GM20000 (cell line): ENCODE data around the gene RAVER1.
"Not testable (repeated sequence)": the region's sequence is repeated elsewhere in the genome, so short reads cannot be mapped to it uniquely, and the experiment has no call there.

Experiments
- DNase-seq: peaks from one replicate; pipeline ENCODE4 v3.0.0; 2012; ENCODE audit warnings: low spot score
- TF ChIP-seq, protein P1 (sequence below): IDR thresholded peaks from 2 replicates; pipeline ENCODE4 v1.5.1; 2012; ENCODE audit warnings: mild to moderate bottlenecking, control low read depth; ENCODE audit errors: extremely low read depth, missing control alignments

RAVER1 gene

DNA sequence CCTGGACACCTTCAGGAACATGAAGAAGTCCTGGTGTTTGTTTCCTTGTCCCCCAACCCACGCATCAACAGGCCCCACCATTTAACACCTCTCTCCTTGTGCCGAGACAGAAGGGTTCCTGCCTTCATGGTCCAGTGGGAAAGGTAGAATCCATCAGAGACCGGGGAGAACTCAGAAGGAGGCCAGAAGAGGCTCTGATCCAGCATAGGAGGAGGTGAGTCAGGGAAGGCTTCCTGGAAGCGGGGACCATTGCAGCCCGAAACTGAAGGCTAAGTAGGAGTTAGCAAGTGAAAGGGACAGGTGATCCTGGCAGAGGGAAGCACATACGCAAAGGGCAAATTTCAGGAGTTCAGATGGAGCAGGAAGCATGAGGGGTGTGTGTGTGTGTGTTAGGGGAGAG is 5.6 kb upstream of the RAVER1 start:
- TF ChIP-seq, protein P1, sequence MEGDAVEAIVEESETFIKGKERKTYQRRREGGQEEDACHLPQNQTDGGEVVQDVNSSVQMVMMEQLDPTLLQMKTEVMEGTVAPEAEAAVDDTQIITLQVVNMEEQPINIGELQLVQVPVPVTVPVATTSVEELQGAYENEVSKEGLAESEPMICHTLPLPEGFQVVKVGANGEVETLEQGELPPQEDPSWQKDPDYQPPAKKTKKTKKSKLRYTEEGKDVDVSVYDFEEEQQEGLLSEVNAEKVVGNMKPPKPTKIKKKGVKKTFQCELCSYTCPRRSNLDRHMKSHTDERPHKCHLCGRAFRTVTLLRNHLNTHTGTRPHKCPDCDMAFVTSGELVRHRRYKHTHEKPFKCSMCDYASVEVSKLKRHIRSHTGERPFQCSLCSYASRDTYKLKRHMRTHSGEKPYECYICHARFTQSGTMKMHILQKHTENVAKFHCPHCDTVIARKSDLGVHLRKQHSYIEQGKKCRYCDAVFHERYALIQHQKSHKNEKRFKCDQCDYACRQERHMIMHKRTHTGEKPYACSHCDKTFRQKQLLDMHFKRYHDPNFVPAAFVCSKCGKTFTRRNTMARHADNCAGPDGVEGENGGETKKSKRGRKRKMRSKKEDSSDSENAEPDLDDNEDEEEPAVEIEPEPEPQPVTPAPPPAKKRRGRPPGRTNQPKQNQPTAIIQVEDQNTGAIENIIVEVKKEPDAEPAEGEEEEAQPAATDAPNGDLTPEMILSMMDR, result no peak
- DNase-seq, result no peak

- not testable (repeated sequence) for DNase-seq
These were observed 3.4 kb upstream of the RAVER1 start for GRCh38 chr19:10336725-10337124.

DNA sequence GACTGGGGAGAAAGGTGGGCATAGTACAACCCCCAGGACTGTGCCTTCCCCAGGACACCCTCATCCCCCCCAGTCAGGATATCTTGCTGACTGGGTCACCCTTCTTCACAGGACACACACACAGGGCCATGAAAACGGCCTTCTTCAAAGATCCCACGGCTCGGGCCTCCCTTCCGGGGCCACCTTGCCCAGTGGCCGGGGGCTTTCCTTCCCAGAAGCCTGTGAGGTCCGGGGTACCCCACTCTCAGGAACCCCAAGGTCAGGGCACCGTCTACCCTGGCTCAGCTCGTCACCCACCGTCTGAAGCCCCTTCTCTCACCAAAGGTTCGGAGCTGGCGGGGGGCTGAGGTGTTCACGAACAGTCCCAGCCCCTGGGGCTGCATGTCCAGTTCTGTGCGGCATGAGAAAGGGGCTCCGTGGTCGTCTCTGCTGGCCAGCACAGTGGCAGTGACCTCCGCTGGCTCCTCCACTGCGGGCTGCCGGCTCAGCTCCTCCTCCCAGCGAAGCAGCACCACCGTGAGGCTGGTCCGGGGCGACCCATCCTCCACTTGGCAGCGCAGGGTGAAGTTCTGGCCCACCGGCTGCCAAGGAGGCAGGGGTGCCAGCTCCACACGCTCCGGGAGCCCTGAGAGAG is 2.1 kb upstream of the RAVER1 start:
- TF ChIP-seq, protein P1, result no peak

GRCh38 chr19:10334588-10335351 is 1.4 kb upstream of the RAVER1 start:
- DNase-seq, result no peak
- TF ChIP-seq, protein P1, result no peak

More for the DNA sequence above, 2.1 kb upstream of the RAVER1 start:
- DNase-seq, result no peak

DNA sequence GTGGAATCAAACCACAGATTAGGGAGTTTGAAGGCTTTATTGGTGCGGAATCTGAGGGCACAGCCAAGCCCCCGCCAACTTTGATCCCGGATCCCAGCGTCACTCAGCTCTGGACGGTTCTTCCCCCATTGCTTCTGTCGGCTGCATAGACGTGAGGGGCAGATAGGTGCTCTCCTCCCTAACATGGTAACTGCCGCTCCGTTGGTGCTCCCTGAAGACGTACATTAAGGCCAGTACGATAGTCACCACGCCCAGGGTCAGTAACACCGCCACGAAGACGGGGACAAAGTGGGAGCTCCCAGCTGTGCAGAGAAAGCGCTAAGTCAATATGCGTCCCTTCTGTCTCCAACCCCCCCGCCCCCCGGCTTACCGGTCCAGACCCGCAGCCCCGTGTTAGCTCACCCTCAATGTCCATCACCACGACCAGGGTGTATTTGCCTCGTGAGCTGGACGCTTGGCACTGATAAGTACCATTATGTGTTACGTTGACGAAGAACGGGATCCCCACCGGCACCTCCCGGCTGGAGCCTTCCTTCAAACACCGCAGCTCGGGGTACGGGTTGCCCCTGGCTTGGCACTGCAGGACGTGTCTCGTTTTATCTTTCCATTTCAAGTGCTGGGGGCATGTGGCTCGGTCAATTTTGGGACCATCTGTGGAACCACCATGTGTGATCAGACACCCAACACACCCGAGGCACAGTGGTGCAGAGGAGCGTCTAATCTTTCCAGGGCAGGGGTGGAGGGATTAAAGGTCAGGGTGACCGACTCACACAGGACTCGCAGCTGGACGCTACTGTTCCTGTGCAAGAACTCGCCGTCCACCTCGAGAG is 644 bp upstream of the RAVER1 start:
- no peak for DNase-seq
- TF ChIP-seq, protein P1, result no peak

DNA sequence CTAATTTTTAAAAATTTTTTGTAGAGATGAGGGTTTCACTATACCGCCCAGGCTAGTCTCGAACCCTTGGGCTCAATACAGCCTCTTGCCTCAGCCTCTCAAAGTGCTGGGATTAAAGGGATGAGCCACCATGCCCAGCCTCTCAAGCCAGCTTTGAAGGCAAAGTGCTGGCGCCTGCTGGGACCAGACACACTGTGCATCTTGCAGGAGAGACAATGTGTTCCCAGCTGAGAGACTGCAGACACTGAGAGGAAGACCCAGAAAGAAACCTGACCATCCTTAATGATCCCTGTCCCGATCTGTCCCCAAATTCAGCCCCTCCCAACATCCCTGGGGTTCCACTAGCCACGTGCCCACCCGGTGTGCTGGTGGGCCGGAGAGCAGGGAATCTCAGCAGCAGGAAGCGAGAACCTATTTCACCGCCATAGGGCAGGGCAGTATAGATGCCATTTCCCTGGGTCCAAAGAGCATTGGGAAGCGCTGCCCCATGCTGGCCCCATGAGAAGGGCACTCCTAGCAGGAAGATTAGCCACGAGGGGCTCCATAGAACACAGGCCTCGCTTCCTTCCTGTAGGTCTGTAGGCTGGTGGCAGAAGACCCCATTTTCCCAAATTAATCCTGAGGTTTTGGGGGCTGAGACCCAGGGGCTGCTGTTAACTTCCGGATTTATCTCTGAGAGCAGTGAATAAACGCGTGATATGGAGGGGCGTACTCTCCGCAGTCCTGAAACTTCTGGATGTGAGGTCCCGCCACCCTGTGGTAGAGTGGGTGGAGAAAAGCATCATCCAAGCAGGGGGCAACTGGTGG is 968 bp downstream of the RAVER1 start:
- no peak for DNase-seq
- TF ChIP-seq, protein P1, result no peak

DNA sequence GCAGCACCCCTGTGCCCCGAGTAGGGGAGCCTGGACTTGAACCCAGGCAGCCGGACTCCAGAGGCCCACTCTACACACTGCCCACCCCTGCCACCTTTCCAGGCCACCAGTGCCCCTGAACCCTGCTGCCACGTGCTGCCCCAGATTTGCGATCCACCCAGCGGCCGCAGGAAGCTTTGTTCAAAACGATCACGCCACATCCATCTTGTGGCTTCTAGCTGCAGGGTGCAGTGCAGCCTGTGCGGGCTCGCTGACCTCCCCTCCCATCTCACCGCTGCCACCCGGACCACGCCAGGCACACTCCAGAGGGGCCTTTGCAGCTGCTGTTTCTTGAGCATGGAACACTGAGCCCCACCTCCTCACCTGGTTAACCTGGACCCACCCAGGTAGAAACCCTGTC is 3.8 kb downstream of the RAVER1 start:
- no peak for DNase-seq
- TF ChIP-seq, protein P1, result no peak
